Subcutaneous abdominal adipose tissue (tissue), 5 donors: Measurements from ENCODE around the gene PLEKHA8.
"Not testable (repeated sequence)": the region's sequence is repeated elsewhere in the genome, so short reads cannot be mapped to it uniquely, and the experiment has no call there.

ENCODE experiments used
- H3K27ac ChIP-seq: one replicate; pipeline ENCODE4 v1.7.0; 2013; ENCODE audit warnings: low read depth, mild to moderate bottlenecking, inconsistent platforms, low read length, moderate library complexity
- H3K27me3 ChIP-seq, 5 donors: one replicate each; pipeline ENCODE4 v1.7.0; 2013; ENCODE audit warnings: low read length in 5 of 5, inconsistent platforms in 1 of 5; ENCODE audit not compliant: control insufficient read depth in 5 of 5, insufficient read depth in 4 of 5
- H3K36me3 ChIP-seq, 5 donors: one replicate each; pipeline ENCODE4 v1.7.0; 2013; ENCODE audit warnings: low read length in 5 of 5; ENCODE audit not compliant: control insufficient read depth in 5 of 5, insufficient read depth in 5 of 5
- H3K4me1 ChIP-seq, 5 donors: one replicate each; pipeline ENCODE4 v1.7.0; 2013; ENCODE audit warnings: low read length in 5 of 5, mild to moderate bottlenecking in 3 of 5, moderate library complexity in 1 of 5; ENCODE audit not compliant: control insufficient read depth in 5 of 5, insufficient read depth in 5 of 5
- H3K4me3 ChIP-seq, 5 donors: one replicate each; pipeline ENCODE4 v1.7.0; 2013; ENCODE audit warnings: low read length in 5 of 5, low read depth in 1 of 5
- H3K9ac ChIP-seq, 5 donors: one replicate each; pipeline ENCODE4 v1.7.0; 2013; ENCODE audit warnings: low read length in 5 of 5, mild to moderate bottlenecking in 4 of 5, moderate library complexity in 3 of 5
- H3K9me3 ChIP-seq, 5 donors: one replicate each; pipeline ENCODE4 v1.7.0; 2013; ENCODE audit warnings: low read length in 5 of 5; ENCODE audit not compliant: control insufficient read depth in 5 of 5
- donor health status: healthy.
- donor health status: healthy.
- donor health status: healthy.
- donor health status: healthy.
- donor health status: healthy.

Gene PLEKHA8

DNA sequence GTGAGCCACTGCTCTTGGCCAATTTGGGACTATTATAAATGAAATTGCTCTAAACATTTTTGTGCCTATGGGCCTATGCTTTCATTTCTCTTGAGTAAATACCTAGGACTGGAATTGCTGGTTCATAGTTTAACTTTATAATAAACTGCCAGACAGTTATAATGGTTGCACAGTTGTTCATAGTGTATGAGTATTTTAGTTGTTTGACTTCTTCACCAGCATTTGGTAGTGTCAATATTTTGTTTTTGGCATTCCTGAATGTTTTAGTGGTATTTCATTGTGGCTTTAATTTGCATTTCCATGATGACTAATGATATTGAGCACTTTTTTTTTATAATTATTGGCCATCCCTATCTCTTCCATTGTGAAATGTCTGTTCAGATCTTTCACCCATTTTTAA lies 29.5 kb downstream of the PLEKHA8 start:
- H3K36me3 ChIP-seq = peaks cover 15 to 27% (median 20%) of the 10 kb centered on the region in 5 donors
- no peak overlapping the region for H3K27ac ChIP-seq
- H3K9me3 ChIP-seq = no peaks in the 10 kb centered on the region
- no peak overlapping the region for H3K9ac ChIP-seq
- no peak overlapping the region for H3K4me3 ChIP-seq
- H3K27me3 ChIP-seq = no peaks in the 10 kb centered on the region
- H3K4me1 ChIP-seq = no peaks in the 10 kb centered on the region

DNA sequence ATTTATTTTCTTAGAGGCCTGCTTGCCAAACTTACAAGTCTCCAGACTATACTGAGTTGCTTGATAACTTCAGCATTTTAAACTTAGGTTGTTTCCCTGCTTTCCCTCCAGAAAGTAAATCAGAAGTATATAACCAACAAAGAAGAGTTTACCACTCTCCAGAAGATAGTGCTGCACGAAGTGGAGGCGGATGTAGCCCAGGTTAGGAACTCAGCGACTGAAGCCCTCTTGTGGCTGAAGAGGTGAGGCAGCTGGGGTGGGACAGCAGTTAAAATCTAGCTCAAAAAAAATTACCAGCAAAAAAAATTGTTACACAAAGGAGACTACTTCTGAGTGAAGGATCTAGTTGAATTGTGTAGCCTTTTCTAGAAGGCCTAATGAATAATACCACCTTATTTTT lies 33.6 kb downstream of the PLEKHA8 start:
- not testable (repeated sequence) for H3K4me3 ChIP-seq, H3K9me3 ChIP-seq

DNA sequence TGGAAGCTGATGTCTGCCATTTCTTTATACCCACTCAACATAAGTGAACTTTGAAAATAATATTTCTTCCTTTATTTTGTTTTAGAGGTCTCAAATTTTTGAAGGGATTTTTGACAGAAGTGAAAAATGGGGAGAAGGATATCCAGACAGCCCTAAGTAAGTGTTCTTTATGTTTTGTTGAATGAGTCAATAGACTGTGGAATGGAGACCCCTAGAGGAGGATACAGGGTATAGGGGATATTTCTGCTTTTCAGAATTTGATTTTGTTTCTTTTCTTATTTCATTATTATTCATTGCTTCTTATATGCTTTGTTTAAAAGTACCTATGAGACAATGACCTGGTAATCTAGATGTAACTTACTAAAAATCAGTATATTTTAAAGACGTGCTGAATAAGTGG lies 34.4 kb downstream of the PLEKHA8 start:
- H3K36me3 ChIP-seq = peaks cover 3 to 35% (median 9%) of the 10 kb centered on the region in 5 donors
- no peak overlapping the region for H3K9ac ChIP-seq
- peaks cover 0 to 1% (median 0%) of the 10 kb centered on the region in 5 donors for H3K4me1 ChIP-seq
- no peaks in the 10 kb centered on the region for H3K27me3 ChIP-seq
- no peak overlapping the region for H3K27ac ChIP-seq
- H3K4me3 ChIP-seq = no peak overlapping the region
- H3K9me3 ChIP-seq = no peaks in the 10 kb centered on the region

More for the DNA sequence above, 33.6 kb downstream of the PLEKHA8 start:
- not testable (repeated sequence) for H3K4me1 ChIP-seq, H3K9ac ChIP-seq, H3K27ac ChIP-seq, H3K27me3 ChIP-seq
- H3K36me3 ChIP-seq = peaks cover 3 to 33% (median 9%) of the 10 kb centered on the region in 5 donors

DNA sequence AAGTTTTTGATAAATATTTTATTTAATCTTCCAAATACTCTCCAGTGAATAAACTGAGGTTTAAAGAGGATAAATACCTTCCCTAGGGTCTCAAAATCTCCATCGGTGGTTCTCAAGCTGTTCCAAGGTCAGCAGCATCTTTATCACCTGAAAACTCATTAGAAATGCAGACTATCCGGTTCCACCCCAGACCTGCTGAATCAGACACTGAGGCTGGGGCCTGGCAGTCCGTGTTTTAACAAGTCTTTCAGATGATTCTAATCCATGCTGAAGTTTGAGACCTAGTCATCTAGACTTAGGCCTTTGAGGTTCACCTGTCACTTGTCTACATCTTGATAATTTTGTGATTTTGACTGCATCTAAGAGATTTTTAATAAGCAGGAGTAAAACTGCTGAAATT lies 37.5 kb downstream of the PLEKHA8 start:
- Histone ChIP-seq H3K27ac (no peak overlapping the region), H3K27me3 (no peaks in the 10 kb centered on the region), H3K4me3 (no peak overlapping the region), H3K9ac (no peak overlapping the region), H3K36me3 (peaks cover 3 to 36% (median 9%) of the 10 kb centered on the region in 5 donors), H3K9me3 (no peaks in the 10 kb centered on the region), H3K4me1 (peaks cover 0 to 11% (median 5%) of the 10 kb centered on the region in 5 donors)

DNA sequence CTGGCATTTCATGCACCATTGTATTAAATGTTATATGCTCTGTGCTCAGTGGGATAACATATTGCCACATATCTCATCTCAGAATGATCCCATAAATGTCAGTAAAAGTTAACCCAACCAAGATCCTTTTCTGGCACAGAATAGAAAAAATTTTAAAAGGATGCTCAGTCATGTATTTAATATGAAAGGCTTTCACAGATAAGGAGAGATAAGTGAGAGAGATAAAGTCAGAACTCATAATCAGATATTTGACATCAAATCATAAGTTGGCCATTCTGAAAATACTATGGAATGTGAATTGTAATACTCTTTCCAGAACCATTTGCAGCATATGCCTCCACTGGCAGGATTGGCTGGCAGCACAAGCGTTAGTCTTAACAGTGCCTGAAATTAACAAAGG lies 38.5 kb downstream of the PLEKHA8 start:
- H3K27me3 ChIP-seq = no peaks in the 10 kb centered on the region
- peaks cover 0 to 11% (median 5%) of the 10 kb centered on the region in 5 donors for H3K4me1 ChIP-seq
- H3K27ac ChIP-seq = no peak overlapping the region
- no peaks in the 10 kb centered on the region for H3K9me3 ChIP-seq
- no peak overlapping the region for H3K9ac ChIP-seq
- peaks cover 0 to 41% (median 10%) of the 10 kb centered on the region in 5 donors for H3K36me3 ChIP-seq
- no peak overlapping the region for H3K4me3 ChIP-seq

DNA sequence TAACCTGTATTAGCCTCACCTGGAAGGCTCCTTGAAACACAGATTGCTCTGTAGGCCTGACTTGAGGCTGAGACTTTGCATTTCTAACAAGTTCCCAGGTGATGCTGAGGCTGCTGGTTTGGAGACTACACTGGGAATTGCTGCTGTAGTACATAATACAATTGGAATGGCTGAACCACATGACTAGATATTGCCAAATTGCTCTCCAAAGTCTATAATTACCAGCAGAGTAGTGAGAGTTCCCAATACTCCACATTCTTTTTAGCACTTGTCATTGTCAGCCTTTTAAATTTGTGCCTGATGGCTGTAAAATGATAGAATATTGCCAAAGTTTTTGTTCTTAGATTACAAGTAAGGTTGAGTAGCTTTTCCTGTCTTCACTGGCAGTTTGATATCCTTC lies 39.9 kb downstream of the PLEKHA8 start:
- Histone ChIP-seq H3K9me3 (no peaks in the 10 kb centered on the region), H3K4me1 (peaks cover 0 to 11% (median 5%) of the 10 kb centered on the region in 5 donors), H3K27me3 (no peaks in the 10 kb centered on the region), H3K9ac (no peak overlapping the region), H3K27ac (peak overlapping the region; percentile 19), H3K4me3 (no peak overlapping the region), H3K36me3 (peaks cover 0 to 41% (median 9%) of the 10 kb centered on the region in 5 donors)

DNA sequence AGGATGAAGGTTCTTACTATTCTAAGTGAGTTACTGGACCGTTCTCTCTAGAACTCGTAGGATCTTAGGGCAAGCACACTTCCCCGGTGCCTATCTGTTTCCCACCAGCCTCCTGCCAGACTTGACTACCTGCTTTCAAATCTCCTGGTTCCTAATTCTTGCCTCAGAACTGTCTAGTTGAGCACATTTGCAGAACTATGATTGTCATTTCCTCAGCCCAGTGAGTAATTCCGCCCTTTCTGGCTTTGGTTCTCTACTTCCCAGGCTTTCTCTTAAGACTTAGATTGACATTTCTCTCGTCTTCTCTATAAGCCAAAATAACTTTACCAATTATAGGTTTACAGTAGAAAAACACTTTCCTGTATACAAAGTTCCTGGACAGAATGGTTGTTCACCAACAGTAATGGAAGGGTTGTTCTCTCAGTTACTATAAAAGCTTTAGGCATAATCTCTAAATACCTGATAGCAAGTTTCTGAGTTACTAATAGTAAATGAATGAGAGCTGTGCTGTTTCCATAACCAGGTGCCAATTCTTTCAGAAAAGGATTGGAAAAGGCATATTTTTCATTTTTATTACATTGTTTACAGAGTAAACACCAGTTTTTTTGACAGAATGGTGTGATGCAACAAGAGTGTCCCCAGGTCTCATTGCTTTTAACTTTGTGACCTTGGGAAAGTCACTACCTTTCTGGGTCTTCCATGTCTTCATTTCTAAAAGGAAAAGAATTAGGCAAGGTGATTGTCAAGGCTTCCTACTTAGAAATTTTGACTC lies 41.1 kb downstream of the PLEKHA8 start:
- no peak overlapping the region for H3K4me3 ChIP-seq
- peaks cover 0 to 33% (median 3%) of the 10 kb centered on the region in 5 donors for H3K36me3 ChIP-seq
- H3K4me1 ChIP-seq = peaks cover 0 to 11% (median 5%) of the 10 kb centered on the region in 5 donors
- H3K27me3 ChIP-seq = no peaks in the 10 kb centered on the region
- H3K9ac ChIP-seq = no peak overlapping the region
- no peak overlapping the region for H3K27ac ChIP-seq
- H3K9me3 ChIP-seq = no peaks in the 10 kb centered on the region

DNA sequence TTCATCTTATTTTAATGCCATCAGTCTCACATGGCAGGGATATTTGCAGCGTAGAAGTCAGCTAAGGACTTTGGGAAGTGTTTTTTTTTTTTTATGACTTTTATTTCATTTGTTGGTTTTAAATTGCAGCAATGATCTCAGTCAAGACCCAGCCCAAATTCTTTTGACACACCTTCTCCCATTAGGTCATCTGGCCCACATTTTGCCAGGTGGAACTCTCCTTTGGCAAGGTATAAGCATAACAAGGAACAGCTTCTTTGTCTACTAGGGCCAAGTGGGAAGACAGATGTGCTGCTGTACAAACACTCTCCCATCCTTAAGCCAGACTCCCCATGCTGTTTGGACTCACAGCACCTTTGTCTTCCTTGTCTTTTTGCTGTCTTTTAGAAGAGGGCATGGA lies 41.8 kb downstream of the PLEKHA8 start:
- Histone ChIP-seq H3K9ac (no peak overlapping the region), H3K27me3 (no peaks in the 10 kb centered on the region), H3K36me3 (peaks cover 0 to 25% (median 3%) of the 10 kb centered on the region in 5 donors), H3K4me3 (no peak overlapping the region), H3K9me3 (no peaks in the 10 kb centered on the region), H3K4me1 (peaks cover 0 to 11% (median 5%) of the 10 kb centered on the region in 5 donors), H3K27ac (no peak overlapping the region)

DNA sequence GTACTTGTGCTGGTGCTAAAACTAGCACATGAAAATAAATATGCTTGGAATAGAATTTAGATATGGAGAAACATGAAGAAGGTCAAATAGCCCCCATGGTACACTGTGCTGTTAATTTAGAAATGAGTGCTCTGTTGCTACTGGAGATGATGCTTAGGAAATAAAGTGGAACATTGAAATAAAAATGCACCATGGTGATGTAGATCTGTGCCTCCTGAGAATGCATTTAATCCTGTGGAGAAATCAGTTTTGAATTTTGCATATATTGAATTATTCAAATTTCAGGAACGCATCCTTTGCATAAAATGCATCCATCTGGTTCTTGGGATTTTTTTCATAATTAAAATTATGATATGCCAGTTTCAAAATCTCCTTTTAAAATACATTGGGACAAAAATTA lies 44.5 kb downstream of the PLEKHA8 start:
- Histone ChIP-seq H3K36me3 (peaks cover 0 to 12% (median 5%) of the 10 kb centered on the region in 5 donors), H3K4me3 (no peak overlapping the region), H3K9me3 (no peaks in the 10 kb centered on the region), H3K27ac (no peak overlapping the region), H3K4me1 (peaks cover 0 to 10% (median 3%) of the 10 kb centered on the region in 5 donors), H3K27me3 (no peaks in the 10 kb centered on the region), H3K9ac (no peak overlapping the region)

DNA sequence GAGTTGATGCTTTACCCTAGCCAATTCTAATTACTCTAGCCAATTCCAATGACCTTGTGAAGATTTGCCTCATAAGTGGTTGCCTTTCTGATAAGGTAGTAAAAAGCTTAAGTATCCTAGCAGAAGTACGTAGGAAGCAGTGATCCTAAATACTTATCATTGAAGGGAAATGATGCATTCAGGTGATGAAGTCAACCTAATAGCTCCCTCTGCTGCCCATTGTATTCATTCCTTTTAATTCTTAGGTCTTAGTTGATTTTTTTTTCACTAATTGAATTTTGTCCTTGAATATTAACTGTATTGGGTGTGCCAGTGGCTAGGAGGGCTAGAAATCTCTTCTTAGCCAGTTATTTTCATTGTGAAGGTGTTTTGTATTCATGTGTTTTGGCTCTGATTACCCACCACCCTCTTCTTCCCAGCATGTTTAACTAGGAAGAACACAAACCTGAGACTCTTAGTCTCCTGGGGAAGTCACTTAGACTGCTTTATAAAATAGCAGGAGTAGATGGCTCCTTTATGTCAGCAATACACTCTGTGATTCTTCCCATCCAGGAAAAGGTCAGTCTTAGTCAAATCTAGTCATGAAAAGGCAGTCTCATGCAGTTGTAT lies 46.3 kb downstream of the PLEKHA8 start:
- Histone ChIP-seq H3K27ac (no peak overlapping the region), H3K9me3 (no peaks in the 10 kb centered on the region), H3K27me3 (no peaks in the 10 kb centered on the region), H3K4me1 (no peaks in the 10 kb centered on the region), H3K36me3 (peaks cover 3 to 26% (median 12%) of the 10 kb centered on the region in 5 donors), H3K4me3 (no peak overlapping the region), H3K9ac (no peak overlapping the region)
